ENCODE measurements around the gene BABAM2.

GRCh38 chr2:27962006-27962405, 71.5 kb downstream of the BABAM2 start:
- TF ChIP-seq POLR2A (IDR thresholded peaks at IDR 0.05) (no peak), CTCF (IDR thresholded peaks at IDR 0.05) (no peak)

Data from heart left ventricle (tissue), 13 donors.